CD14-positive monocyte (primary cell): Measurements from ENCODE around the gene THRB. TPM values are rescaled to one million over a fixed set of nuclear protein-coding genes. Genes with fewer than 3 reads are reported as not detected.

ENCODE experiments used
- DNase-seq, 3 donors: peaks; one replicate each; pipeline ENCODE4 v3.0.0-alpha.2; 2011 to 2022
- H2AFZ ChIP-seq: 2 replicates; pipeline ENCODE4 v1.6.0; 2012; ENCODE audit warnings: mild to moderate bottlenecking, low read depth, low read length, inconsistent platforms; ENCODE audit not compliant: insufficient read depth, poor library complexity, severe bottlenecking
- H3K27ac ChIP-seq, 2 donors: 1 replicate in 1 of 2; 2 replicates in 1 of 2; pipeline ENCODE4 v1.5.1; 2012 to 2013; ENCODE audit warnings: low read length in 2 of 2, control low read depth in 1 of 2, inconsistent platforms in 1 of 2, low read depth in 1 of 2, mild to moderate bottlenecking in 1 of 2
- H3K27me3 ChIP-seq, 2 donors: one replicate each; pipeline versions ENCODE4 v1.6.0 to v1.6.1; 2011 to 2013; ENCODE audit warnings: low read length in 2 of 2; ENCODE audit not compliant: control insufficient read depth in 2 of 2, insufficient read depth in 2 of 2
- H3K36me3 ChIP-seq, 2 donors: replicated peaks in 1 of 2; 1 replicate in 1 of 2; 2 replicates in 1 of 2; pipeline versions ENCODE4 v1.5.1 to v1.6.1; 2012 to 2013; ENCODE audit warnings: low read length in 2 of 2, control low read depth in 1 of 2, inconsistent platforms in 1 of 2, mild to moderate bottlenecking in 1 of 2; ENCODE audit not compliant: insufficient read depth in 2 of 2, control insufficient read depth in 1 of 2
- H3K4me1 ChIP-seq, 2 donors: 1 replicate in 1 of 2; 2 replicates in 1 of 2; pipeline versions ENCODE4 v1.5.1 to v1.6.1; 2012 to 2013; ENCODE audit warnings: low read length in 2 of 2, control low read depth in 1 of 2, inconsistent platforms in 1 of 2, mild to moderate bottlenecking in 1 of 2, moderate library complexity in 1 of 2; ENCODE audit not compliant: insufficient read depth in 2 of 2, control insufficient read depth in 1 of 2
- H3K4me2 ChIP-seq: replicated peaks from 2 replicates; pipeline ENCODE3; 2012; ENCODE audit warnings: low read length, moderate library complexity, mild to moderate bottlenecking; ENCODE audit not compliant: poor library complexity, severe bottlenecking; ENCODE audit errors: extremely low read depth
- H3K4me3 ChIP-seq, 3 experiments: fragments of 200-600 bp in 1 of 3; sonication (generic) in 1 of 3; replicated peaks in 1 of 3; 1 replicate in 2 of 3; 2 replicates in 1 of 3; pipeline ENCODE4 v1.5.1; 2011 to 2013; ENCODE audit warnings: low read length in 3 of 3, mild to moderate bottlenecking in 3 of 3, control low read depth in 2 of 3, low read depth in 2 of 3, inconsistent platforms in 1 of 3, moderate library complexity in 1 of 3
- H3K79me2 ChIP-seq: 2 replicates; pipeline ENCODE4 v1.6.0; 2012; ENCODE audit warnings: mild to moderate bottlenecking, control low read depth, inconsistent platforms, low read length, moderate library complexity; ENCODE audit not compliant: insufficient read depth
- H3K9ac ChIP-seq: 2 replicates; pipeline ENCODE4 v1.6.0; 2017; ENCODE audit warnings: low read length, mild to moderate bottlenecking; ENCODE audit not compliant: insufficient read depth, poor library complexity, severe bottlenecking
- H3K9me3 ChIP-seq, 2 donors: replicated peaks in 1 of 2; 1 replicate in 1 of 2; 2 replicates in 1 of 2; pipeline versions ENCODE4 v1.5.1 to v1.6.1; 2012 to 2013; ENCODE audit warnings: low read length in 2 of 2, control low read depth in 1 of 2; ENCODE audit not compliant: control insufficient read depth in 1 of 2, insufficient read depth in 1 of 2
- H4K20me1 ChIP-seq: 2 replicates; pipeline ENCODE4 v1.6.0; 2012; ENCODE audit warnings: mild to moderate bottlenecking, low read length, control low read depth, moderate library complexity; ENCODE audit not compliant: insufficient read depth
- H3K27ac Mint-ChIP-seq, 7 donors: one replicate each; pipeline ENCODE4 v1.8.0; 2020; ENCODE audit warnings: mild to moderate bottlenecking in 7 of 7, mixed read lengths in 7 of 7, moderate library complexity in 6 of 7, inconsistent platforms in 2 of 7
- H3K27me3 Mint-ChIP-seq, 3 donors: one replicate each; pipeline ENCODE4 v1.8.0; 2021 to 2022; ENCODE audit warnings: low read depth in 3 of 3, mild to moderate bottlenecking in 3 of 3, mixed read lengths in 3 of 3, moderate library complexity in 3 of 3, inconsistent platforms in 1 of 3
- H3K36me3 Mint-ChIP-seq, 2 donors: one replicate each; pipeline ENCODE4 v1.8.0; 2020; ENCODE audit warnings: mixed read lengths in 2 of 2, inconsistent platforms in 1 of 2, mild to moderate bottlenecking in 1 of 2
- H3K4me1 Mint-ChIP-seq: one replicate; pipeline ENCODE4 v1.8.0; 2020; ENCODE audit warnings: mild to moderate bottlenecking, mixed read lengths
- H3K4me3 Mint-ChIP-seq, 2 donors: one replicate each; pipeline ENCODE4 v1.8.0; 2020; ENCODE audit warnings: mild to moderate bottlenecking in 2 of 2, mixed read lengths in 2 of 2, moderate library complexity in 1 of 2
- H3K9me3 Mint-ChIP-seq, 7 donors: one replicate each; pipeline ENCODE4 v1.8.0; 2020 to 2022; ENCODE audit warnings: mixed read lengths in 7 of 7, mild to moderate bottlenecking in 6 of 7, moderate library complexity in 6 of 7, inconsistent platforms in 2 of 7
- CTCF ChIP-seq: fragments of 200-600 bp; IDR thresholded peaks from one replicate; pipeline ENCODE4 v1.8.0; 2022; ENCODE audit warnings: antibody characterized with exemption, mild to moderate bottlenecking
- WGBS: methylation state at CpG from one replicate; pipeline ENCODE4 v1.1.5; 2013; ENCODE audit warnings: missing lambda C conversion rate; ENCODE audit not compliant: insufficient coverage; 5-methylcytosine and 5-hydroxymethylcytosine counted together
- intact Hi-C, 2 donors: fragments of 100-400 bp; cut with micrococcal nuclease; formaldehyde crosslinking; loops; one replicate each; pipeline versions ENCODE4 v1.15.0 to v1.15.1; 2023
- polyA plus RNA-seq, 3 donors: library from polyadenylated mRNA; depleted of rRNA in 1 of 3; unstranded in 2 of 3; stranded (reverse) in 1 of 3; fragments of 300-500 nt in 2 of 3; fragments of >200 nt in 1 of 3; fragmentation: Illumina TruSeq in 2 of 3; gene quantifications; 1 replicate in 2 of 3; 2 replicates in 1 of 3; pipeline ENCODE4 v1.2.3, GENCODE V29; 2012 to 2021

The THRB gene
- polyA plus RNA-seq, 3 donors, result 0.05 TPM; not detected in 2

GRCh38 chr3:24302396-24302795 is 192.3 kb downstream of the THRB start:
- no peaks in the 10 kb centered on the region for H3K27me3 ChIP-seq
- H3K27ac ChIP-seq, result no peak overlapping the region
- H3K4me1 ChIP-seq, result no peaks in the 10 kb centered on the region
- H3K9ac ChIP-seq, result no peak overlapping the region
- H3K36me3 ChIP-seq, result no peaks in the 10 kb centered on the region
- Mint-ChIP-seq H3K9me3 (peaks cover 0 to 3% (median 0%) of the 10 kb centered on the region in 7 donors), H3K36me3 (no peaks in the 10 kb centered on the region), H3K4me3 (no peak overlapping the region), H3K27ac (no peak overlapping the region), H3K27me3 (peaks cover 0 to 1% (median 0%) of the 10 kb centered on the region in 3 donors), H3K4me1 (no peaks in the 10 kb centered on the region)
- H3K4me3 ChIP-seq, result no peak overlapping the region
- DNase-seq, result no peak
- H3K79me2 ChIP-seq, result no peaks in the 10 kb centered on the region
- H3K9me3 ChIP-seq, result no peaks in the 10 kb centered on the region
- WGBS, result 88% methylated on average over 1 of the region's 2 CpGs
- no peak for TF ChIP-seq CTCF
- intact Hi-C loops, result no loop called here
- H4K20me1 ChIP-seq, result no peaks in the 10 kb centered on the region
- no peak overlapping the region for H2AFZ ChIP-seq
- no peak overlapping the region for H3K4me2 ChIP-seq

- no peak overlapping the region for H3K4me3 ChIP-seq
- H3K36me3 ChIP-seq, result no peaks in the 10 kb centered on the region
- Mint-ChIP-seq H3K27ac (peak overlapping the region in 1 of 7 donors; percentile 10), H3K9me3 (peaks cover 0 to 2% (median 0%) of the 10 kb centered on the region in 7 donors), H3K4me1 (no peaks in the 10 kb centered on the region), H3K36me3 (no peaks in the 10 kb centered on the region), H3K4me3 (no peak overlapping the region), H3K27me3 (peaks cover 0 to 1% (median 0%) of the 10 kb centered on the region in 3 donors)
- H3K4me2 ChIP-seq, result no peak overlapping the region
- intact Hi-C loops, result no loop called here
- no peaks in the 10 kb centered on the region for H3K4me1 ChIP-seq
- no peaks in the 10 kb centered on the region for H3K27me3 ChIP-seq
- H3K79me2 ChIP-seq, result no peaks in the 10 kb centered on the region
- DNase-seq, result no peak
- H3K9me3 ChIP-seq, result no peaks in the 10 kb centered on the region
- no peak for TF ChIP-seq CTCF
- H3K9ac ChIP-seq, result no peak overlapping the region
- WGBS, result no CpG with 5 or more reads among the region's 2 CpGs
- H4K20me1 ChIP-seq, result no peaks in the 10 kb centered on the region
- no peak overlapping the region for H2AFZ ChIP-seq
- no peak overlapping the region for H3K27ac ChIP-seq
Observed at GRCh38 chr3:24300949-24301348, 193.7 kb downstream of the THRB start.
